ENCODE measurements around the gene CDK11B.
"Not testable (repeated sequence)": the region's sequence is repeated elsewhere in the genome, so short reads cannot be mapped to it uniquely, and the experiment has no call there.

Gene CDK11B

DNA sequence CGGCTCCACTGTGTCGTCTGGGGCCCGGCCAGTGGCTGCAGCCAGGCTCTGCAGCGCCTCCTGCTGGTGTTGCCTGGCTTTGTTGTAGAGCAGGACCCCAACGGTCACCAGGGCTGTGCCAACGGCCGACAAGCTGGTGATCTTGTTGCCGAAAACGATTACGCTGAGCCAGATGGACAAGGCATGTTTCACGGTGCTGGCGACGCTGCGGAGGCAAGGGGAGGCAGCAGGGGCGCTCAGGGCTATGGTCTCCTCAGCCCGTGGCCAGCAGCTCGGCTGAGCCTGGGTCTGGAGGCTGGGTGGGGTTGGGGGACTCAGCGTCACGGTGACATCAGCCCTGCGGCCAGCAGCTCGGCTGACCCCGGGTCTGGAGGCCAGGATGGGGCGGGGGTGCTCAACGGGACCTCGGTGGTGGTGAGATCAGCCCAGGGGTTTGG, 7.0 kb upstream of the CDK11B start:
- no peak overlapping the region for H3K27ac ChIP-seq (ENCODE audit: low read depth, low read length)
- H3K4me3 ChIP-seq (ENCODE audit: low read depth in 1 of 2, low read length in 2 of 2): no peak overlapping the region
- H3K4me1 ChIP-seq (ENCODE audit: insufficient read depth, low read length): no peaks in the 10 kb centered on the region
- no peaks in the 10 kb centered on the region for H3K9me3 ChIP-seq (ENCODE audit: low read length)
- peaks cover 27% of the 10 kb centered on the region for H3K36me3 ChIP-seq (ENCODE audit: insufficient read depth, low read length)
- no peaks in the 10 kb centered on the region for H3K27me3 ChIP-seq (ENCODE audit: control insufficient read depth in 1 of 2, insufficient read depth in 2 of 2, low read length in 2 of 2)
- no peak overlapping the region for H3K9ac ChIP-seq (ENCODE audit: low read length)

DNA sequence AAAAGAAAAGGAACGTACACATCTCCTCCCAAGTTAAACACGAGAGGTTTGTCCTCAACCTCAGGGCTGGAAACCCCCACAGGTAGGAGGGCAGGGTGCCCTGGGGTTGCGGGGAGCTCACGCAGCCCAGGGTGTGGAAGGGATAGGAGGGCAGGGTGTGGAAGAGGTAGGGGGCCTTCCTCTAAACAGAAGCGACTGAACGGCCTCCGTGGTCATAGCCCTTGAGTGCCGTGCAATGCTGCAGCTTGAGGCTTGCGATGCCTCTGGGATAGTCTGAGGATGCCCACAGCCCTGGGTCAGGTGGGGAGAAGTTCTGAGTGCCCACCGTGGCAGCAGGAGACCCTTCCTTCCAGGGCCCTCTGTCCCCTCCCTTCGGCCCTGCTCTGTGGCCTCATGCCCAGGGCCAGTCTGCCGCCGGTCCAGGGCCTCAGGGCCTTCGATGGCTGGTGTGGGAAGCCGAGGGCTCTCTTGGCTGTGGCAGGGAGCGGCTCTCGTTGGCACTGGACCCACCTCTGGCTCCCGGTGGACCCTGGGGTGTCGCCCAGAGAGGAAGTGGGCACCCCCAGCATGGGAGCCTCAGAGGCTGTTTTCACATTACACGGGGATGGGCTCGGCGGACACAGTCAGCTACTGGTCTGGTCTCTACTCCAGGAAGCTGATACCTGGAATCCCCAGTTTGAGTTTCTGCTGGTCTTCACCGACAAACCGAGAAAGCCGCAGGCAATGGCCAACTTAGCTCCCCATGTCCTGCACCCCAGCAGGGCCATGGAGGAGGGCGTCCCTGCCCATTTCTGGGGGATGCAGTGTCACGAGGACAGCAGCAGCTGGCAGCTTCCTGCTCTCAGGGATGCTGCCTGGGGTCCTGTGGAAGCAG, 6.4 kb upstream of the CDK11B start:
- H3K36me3 ChIP-seq (ENCODE audit: insufficient read depth, low read length): peaks cover 25% of the 10 kb centered on the region
- H3K27ac ChIP-seq (ENCODE audit: low read depth, low read length): no peak overlapping the region
- H3K9me3 ChIP-seq (ENCODE audit: low read length): no peaks in the 10 kb centered on the region
- H3K27me3 ChIP-seq (ENCODE audit: control insufficient read depth in 1 of 2, insufficient read depth in 2 of 2, low read length in 2 of 2): no peaks in the 10 kb centered on the region
- H3K4me3 ChIP-seq (ENCODE audit: low read depth in 1 of 2, low read length in 2 of 2): no peak overlapping the region
- no peaks in the 10 kb centered on the region for H3K4me1 ChIP-seq (ENCODE audit: insufficient read depth, low read length)
- H3K9ac ChIP-seq (ENCODE audit: low read length): no peak overlapping the region

DNA sequence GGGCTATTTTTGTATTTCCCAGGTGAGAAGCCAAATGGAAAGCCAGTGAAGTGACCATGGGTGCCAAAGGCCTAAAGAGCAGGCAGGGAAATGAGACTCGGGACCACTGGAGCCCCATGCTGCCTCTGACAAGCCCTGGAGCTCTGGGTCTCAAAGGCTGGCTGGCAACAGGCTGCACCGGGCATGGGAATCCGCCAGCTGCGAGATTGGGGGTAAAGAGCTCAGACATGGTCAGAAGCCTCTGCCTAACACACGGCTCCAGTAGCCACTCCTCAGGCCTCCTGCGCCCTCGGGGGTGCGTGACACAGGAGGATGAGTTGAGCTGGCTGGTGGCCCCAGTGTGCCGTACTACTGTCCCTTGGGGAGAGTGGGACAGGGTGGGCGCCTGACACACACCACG, 5.5 kb upstream of the CDK11B start:
- not testable (repeated sequence) for H3K4me3 ChIP-seq (ENCODE audit: low read depth in 1 of 2, low read length in 2 of 2); H3K9me3 ChIP-seq (ENCODE audit: low read length); H3K4me1 ChIP-seq (ENCODE audit: insufficient read depth, low read length); H3K9ac ChIP-seq (ENCODE audit: low read length); H3K27me3 ChIP-seq (ENCODE audit: control insufficient read depth in 1 of 2, insufficient read depth in 2 of 2, low read length in 2 of 2); H3K27ac ChIP-seq (ENCODE audit: low read depth, low read length)
- peaks cover 20% of the 10 kb centered on the region for H3K36me3 ChIP-seq (ENCODE audit: insufficient read depth, low read length)

DNA sequence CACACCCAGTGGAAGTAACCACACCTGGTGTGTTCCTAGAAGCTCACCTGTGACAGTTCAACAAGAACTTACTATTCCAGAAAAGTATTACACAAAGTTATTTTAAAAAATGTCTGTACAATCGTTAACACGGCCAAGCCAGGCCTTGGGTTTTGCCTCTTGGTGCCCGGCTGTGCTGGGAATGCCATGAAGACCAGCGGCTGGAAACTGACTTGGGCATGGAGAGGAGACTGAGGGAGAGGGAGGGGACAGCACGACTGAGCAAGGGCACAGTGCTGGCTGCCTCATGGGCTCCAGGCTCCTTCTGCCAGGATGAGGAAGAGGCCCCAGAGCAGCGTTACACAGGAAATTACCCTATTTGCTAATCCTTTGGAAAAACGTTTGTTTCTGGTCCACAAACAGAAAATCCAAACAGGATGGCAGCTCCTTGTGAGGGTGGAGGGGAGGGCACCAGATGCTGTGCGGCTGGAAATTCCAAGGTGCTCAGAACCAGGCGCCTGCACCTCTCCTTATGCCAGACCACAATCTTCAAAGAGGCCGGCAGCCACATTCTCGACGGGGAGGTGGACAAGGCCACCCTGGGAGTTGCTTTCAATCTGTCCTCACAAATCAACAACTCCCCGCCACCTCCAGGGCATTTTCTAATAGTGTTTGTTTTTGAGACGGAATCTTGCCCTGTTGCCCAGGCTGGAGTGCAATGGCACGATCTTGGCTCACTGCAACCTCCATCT, 4.2 kb upstream of the CDK11B start:
- H3K27ac ChIP-seq (ENCODE audit: low read depth, low read length); H3K27me3 ChIP-seq (ENCODE audit: control insufficient read depth in 1 of 2, insufficient read depth in 2 of 2, low read length in 2 of 2); H3K9me3 ChIP-seq (ENCODE audit: low read length); H3K4me1 ChIP-seq (ENCODE audit: insufficient read depth, low read length); H3K4me3 ChIP-seq (ENCODE audit: low read depth in 1 of 2, low read length in 2 of 2); H3K9ac ChIP-seq (ENCODE audit: low read length): not testable (repeated sequence)
- H3K36me3 ChIP-seq (ENCODE audit: insufficient read depth, low read length): peaks cover 19% of the 10 kb centered on the region

GRCh38 chr1:1662392-1662791, 3.6 kb upstream of the CDK11B start:
- not testable (repeated sequence) for H3K4me1 ChIP-seq (ENCODE audit: insufficient read depth, low read length); H3K9ac ChIP-seq (ENCODE audit: low read length); H3K4me3 ChIP-seq (ENCODE audit: low read depth in 1 of 2, low read length in 2 of 2); H3K9me3 ChIP-seq (ENCODE audit: low read length); H3K27me3 ChIP-seq (ENCODE audit: control insufficient read depth in 1 of 2, insufficient read depth in 2 of 2, low read length in 2 of 2); H3K27ac ChIP-seq (ENCODE audit: low read depth, low read length)
- peaks cover 19% of the 10 kb centered on the region for H3K36me3 ChIP-seq (ENCODE audit: insufficient read depth, low read length)

DNA sequence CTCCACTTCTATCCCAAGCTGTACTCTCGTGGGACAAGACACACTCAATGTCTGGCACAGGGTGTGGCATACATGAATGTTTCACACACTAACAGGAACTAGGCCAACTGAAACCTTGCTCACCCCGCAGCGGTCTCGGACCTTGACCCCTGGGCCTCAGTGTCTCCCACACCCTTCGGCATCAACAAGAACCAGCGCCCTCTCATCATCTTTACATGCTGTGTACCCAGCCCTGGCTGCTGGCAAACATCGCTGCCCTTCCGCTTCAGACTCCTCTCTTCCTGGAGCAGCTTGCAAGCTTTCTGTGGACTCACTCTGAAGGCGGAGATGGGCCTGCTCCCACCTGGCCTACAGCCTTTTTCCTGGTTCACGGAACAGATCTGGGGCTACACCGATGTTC, 10.5 kb downstream of the CDK11B start:
- not testable (repeated sequence) for H3K4me3 ChIP-seq (ENCODE audit: low read depth in 1 of 2, low read length in 2 of 2); H3K9ac ChIP-seq (ENCODE audit: low read length); H3K9me3 ChIP-seq (ENCODE audit: low read length); H3K4me1 ChIP-seq (ENCODE audit: insufficient read depth, low read length); H3K27me3 ChIP-seq (ENCODE audit: control insufficient read depth in 1 of 2, insufficient read depth in 2 of 2, low read length in 2 of 2); H3K27ac ChIP-seq (ENCODE audit: low read depth, low read length)
- peaks cover 38% of the 10 kb centered on the region for H3K36me3 ChIP-seq (ENCODE audit: insufficient read depth, low read length)

DNA sequence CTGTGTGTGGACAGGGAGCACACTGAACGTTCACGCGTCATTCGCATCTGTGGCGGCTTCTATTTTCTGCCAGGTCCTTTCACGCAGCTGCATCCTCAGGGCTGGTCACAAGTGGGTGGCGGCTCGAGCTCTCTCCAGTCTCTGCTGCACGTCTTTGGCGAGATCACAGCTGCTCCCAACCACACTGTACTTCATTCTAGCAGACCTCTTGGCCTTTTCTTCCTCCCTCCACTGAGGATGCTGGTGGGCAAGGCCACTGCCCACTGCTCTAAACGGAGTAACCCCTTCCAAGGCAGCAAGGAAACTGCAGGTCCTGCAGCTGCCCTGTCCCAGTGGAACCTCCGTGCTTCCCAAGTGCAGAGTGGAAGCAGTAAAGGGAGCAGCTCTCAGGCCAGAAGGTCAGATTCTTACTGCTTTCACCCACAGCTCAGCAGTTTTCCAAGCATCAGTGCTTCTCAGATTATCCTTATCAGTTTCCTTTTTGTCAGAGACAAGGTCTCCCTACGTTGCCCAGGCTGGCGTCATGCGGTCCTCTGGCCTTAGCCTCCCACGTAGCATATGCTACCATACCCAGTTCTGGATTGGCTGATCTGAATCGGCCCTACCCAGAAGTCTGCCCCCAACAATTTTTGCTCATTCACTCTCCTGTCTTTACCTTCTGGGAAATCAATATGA, 11.1 kb downstream of the CDK11B start:
- H3K4me3 ChIP-seq (ENCODE audit: low read depth in 1 of 2, low read length in 2 of 2); H3K9ac ChIP-seq (ENCODE audit: low read length); H3K4me1 ChIP-seq (ENCODE audit: insufficient read depth, low read length); H3K9me3 ChIP-seq (ENCODE audit: low read length); H3K27ac ChIP-seq (ENCODE audit: low read depth, low read length); H3K27me3 ChIP-seq (ENCODE audit: control insufficient read depth in 1 of 2, insufficient read depth in 2 of 2, low read length in 2 of 2): not testable (repeated sequence)
- H3K36me3 ChIP-seq (ENCODE audit: insufficient read depth, low read length): peaks cover 35% of the 10 kb centered on the region

DNA sequence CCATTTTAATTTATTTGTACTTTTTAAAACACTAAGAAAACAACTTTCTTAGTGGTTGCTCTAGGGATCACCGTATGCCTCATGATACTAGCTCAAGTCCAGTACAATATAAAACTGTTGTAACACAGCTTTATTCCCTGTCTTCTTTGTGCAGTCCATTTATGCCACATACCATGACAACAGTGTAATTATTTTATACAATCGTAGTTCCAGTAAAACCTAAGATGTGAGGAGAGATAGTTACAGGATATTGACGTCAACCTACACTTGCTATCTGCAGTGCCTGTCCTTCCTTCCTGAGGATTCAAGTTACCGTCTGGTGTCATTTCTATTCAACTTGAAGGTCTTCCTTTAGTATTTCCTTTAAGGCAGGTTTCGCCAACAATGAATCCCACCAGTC, 12.5 kb downstream of the CDK11B start:
- not testable (repeated sequence) for H3K4me1 ChIP-seq (ENCODE audit: insufficient read depth, low read length); H3K27ac ChIP-seq (ENCODE audit: low read depth, low read length); H3K9me3 ChIP-seq (ENCODE audit: low read length); H3K27me3 ChIP-seq (ENCODE audit: control insufficient read depth in 1 of 2, insufficient read depth in 2 of 2, low read length in 2 of 2); H3K4me3 ChIP-seq (ENCODE audit: low read depth in 1 of 2, low read length in 2 of 2); H3K9ac ChIP-seq (ENCODE audit: low read length)
- H3K36me3 ChIP-seq (ENCODE audit: insufficient read depth, low read length): peaks cover 24% of the 10 kb centered on the region

DNA sequence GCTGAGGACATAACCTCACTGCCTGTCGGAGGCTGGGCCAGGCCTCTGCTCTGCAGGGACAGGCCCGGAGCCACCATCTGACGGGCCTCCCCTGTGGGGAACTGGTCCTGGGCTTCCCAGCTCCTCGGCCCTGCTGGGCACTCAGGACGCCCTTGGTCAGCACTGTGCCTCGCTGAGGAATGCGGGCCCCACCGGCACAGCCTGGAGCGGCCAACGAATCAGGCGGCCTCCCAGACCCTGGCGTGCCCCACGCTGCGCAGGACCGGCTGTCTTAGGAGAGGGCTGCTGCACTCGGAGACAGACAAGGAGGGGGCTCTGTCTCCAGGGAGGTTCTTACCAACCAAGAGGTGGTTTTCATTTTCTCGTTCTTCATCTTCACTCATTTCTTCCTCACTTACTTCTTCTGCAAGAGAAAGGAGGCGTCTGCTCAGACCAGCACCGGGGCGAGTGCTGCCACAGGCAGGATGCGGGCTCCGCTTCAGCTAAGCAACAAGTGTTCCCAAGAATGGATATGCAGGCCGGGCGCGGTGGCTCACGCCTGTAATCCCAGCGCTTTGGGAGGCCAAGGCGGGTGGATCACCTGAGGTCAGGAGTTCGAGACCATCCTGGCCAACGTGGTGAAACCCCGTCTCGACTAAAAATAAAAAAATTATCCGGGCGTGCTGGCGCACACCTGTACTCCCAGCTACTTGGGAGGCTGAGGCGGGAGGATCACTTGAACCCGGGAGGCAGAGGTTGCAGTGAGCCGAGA, 17.9 kb downstream of the CDK11B start:
- not testable (repeated sequence) for H3K36me3 ChIP-seq (ENCODE audit: insufficient read depth, low read length); H3K27ac ChIP-seq (ENCODE audit: low read depth, low read length); H3K4me3 ChIP-seq (ENCODE audit: low read depth in 1 of 2, low read length in 2 of 2); H3K4me1 ChIP-seq (ENCODE audit: insufficient read depth, low read length); H3K27me3 ChIP-seq (ENCODE audit: control insufficient read depth in 1 of 2, insufficient read depth in 2 of 2, low read length in 2 of 2); H3K9ac ChIP-seq (ENCODE audit: low read length); H3K9me3 ChIP-seq (ENCODE audit: low read length)

DNA sequence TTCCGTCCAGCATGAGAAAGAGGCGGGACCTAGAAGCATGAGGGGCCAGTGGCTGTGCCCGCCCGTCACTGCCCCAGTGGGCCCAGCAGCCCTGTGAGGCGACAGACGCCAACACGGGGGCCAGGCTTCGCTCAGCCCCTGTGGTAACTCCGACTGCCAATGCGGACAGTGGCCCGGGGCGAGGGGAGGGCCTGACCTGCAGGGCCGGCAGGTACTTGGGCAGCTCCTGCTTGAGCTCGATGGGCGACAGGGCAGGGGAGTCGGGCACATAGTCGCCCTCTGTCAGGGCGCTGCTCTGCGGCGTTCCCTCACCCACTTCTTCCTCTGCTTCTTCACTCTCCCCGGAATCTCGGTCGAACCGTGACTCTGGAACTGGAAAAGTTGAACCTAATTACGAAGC, 18.7 kb downstream of the CDK11B start:
- H3K9me3 ChIP-seq (ENCODE audit: low read length); H3K27me3 ChIP-seq (ENCODE audit: control insufficient read depth in 1 of 2, insufficient read depth in 2 of 2, low read length in 2 of 2); H3K9ac ChIP-seq (ENCODE audit: low read length); H3K4me3 ChIP-seq (ENCODE audit: low read depth in 1 of 2, low read length in 2 of 2); H3K4me1 ChIP-seq (ENCODE audit: insufficient read depth, low read length); H3K27ac ChIP-seq (ENCODE audit: low read depth, low read length); H3K36me3 ChIP-seq (ENCODE audit: insufficient read depth, low read length): not testable (repeated sequence)

GRCh38 chr1:1639368-1639767, 19.4 kb downstream of the CDK11B start:
- not testable (repeated sequence) for H3K27me3 ChIP-seq (ENCODE audit: control insufficient read depth in 1 of 2, insufficient read depth in 2 of 2, low read length in 2 of 2); H3K9ac ChIP-seq (ENCODE audit: low read length); H3K36me3 ChIP-seq (ENCODE audit: insufficient read depth, low read length); H3K9me3 ChIP-seq (ENCODE audit: low read length); H3K4me3 ChIP-seq (ENCODE audit: low read depth in 1 of 2, low read length in 2 of 2); H3K27ac ChIP-seq (ENCODE audit: low read depth, low read length); H3K4me1 ChIP-seq (ENCODE audit: insufficient read depth, low read length)

Measured in muscle layer of colon (tissue), 2 donors.